Transverse colon (tissue), 4 donors: Measurements from ENCODE around the gene OR6B3. TPM values are rescaled to one million over a fixed set of nuclear protein-coding genes. Genes with fewer than 3 reads are reported as not detected.

Experiments
- DNase-seq: peaks from one replicate; pipeline ENCODE4 v3.0.0-alpha.2; 2019
- H3K27ac ChIP-seq, 4 donors: fragments of 200-600 bp; sonication (generic); 2 replicates each; pipeline ENCODE4 v1.5.1; 2016 to 2018; ENCODE audit warnings: inconsistent platforms in 4 of 4
- H3K27me3 ChIP-seq: fragments of 200-600 bp; sonication (generic); 2 replicates; pipeline ENCODE4 v1.5.1; 2017; ENCODE audit warnings: inconsistent platforms
- H3K36me3 ChIP-seq, 4 donors: fragments of 200-600 bp; sonication (generic); 2 replicates each; pipeline ENCODE4 v1.5.1; 2017 to 2019; ENCODE audit warnings: inconsistent platforms in 4 of 4
- H3K4me1 ChIP-seq, 4 donors: fragments of 200-600 bp; sonication (generic); 2 replicates each; pipeline ENCODE4 v1.5.1; 2017 to 2020; ENCODE audit warnings: inconsistent platforms in 4 of 4
- H3K4me3 ChIP-seq, 4 donors: fragments of 200-600 bp; sonication (generic); 1 replicate in 1 of 4; 2 replicates in 3 of 4; pipeline versions ENCODE4 v1.5.1 to v1.6.1; 2017 to 2019; ENCODE audit warnings: inconsistent platforms in 4 of 4
- H3K9me3 ChIP-seq, 2 donors: fragments of 200-600 bp; sonication (generic); 2 replicates each; pipeline ENCODE4 v1.5.1; 2017 to 2019; ENCODE audit warnings: inconsistent platforms in 2 of 2
- EP300 ChIP-seq: sonication (generic); formaldehyde crosslinking; IDR thresholded peaks from one replicate; pipeline ENCODE4 v1.6.1; 2017; ENCODE audit warnings: antibody characterized with exemption, low read depth
- POLR2A ChIP-seq: fragments of 450-650 bp; IDR thresholded peaks from one replicate; pipeline ENCODE4 v1.6.1; 2016; ENCODE audit warnings: antibody characterized with exemption, mild to moderate bottlenecking, moderate library complexity
- POLR2AphosphoS5 ChIP-seq, 3 donors: sonication (generic); formaldehyde crosslinking; IDR thresholded peaks; one replicate each; pipeline ENCODE4 v1.6.1; 2016; ENCODE audit warnings: antibody characterized with exemption in 3 of 3
- WGBS, 2 donors: methylation state at CpG; one replicate each; pipeline ENCODE4 v1.1.5; 2018; ENCODE audit warnings: low coverage in 1 of 2; 5-methylcytosine and 5-hydroxymethylcytosine counted together
- in situ Hi-C, 4 donors: fragments of 200-750 bp; cut with MboI; loops; one replicate each; pipeline versions ENCODE4 v1.15.0 to v1.15.1; 2017; ENCODE audit warnings: low sequenced_read_pairs in 3 of 4, low pct_ligation_motif_present in 1 of 4, low pct_unique_long_range_greater_than_20kb in 1 of 4
- intact Hi-C: fragments of 100-400 bp; cut with DNase I; formaldehyde crosslinking; loops from one replicate; pipeline ENCODE4 v1.15.1; 2023; ENCODE audit warnings: low total_unique reads
- total RNA-seq, 4 donors: library from RNA; depleted of rRNA; stranded (reverse); fragments of >200 nt; gene quantifications; one replicate each; pipeline ENCODE4 v1.1.0, GENCODE V29; 2016
- TF ChIP-seq, protein P1 (sequence below), 5 experiments: fragments of 200-600 bp in 3 of 5; fragments of 450-650 bp in 2 of 5; sonication (generic) in 3 of 5; IDR thresholded peaks; 1 replicate in 2 of 5; 2 replicates in 3 of 5; pipeline ENCODE4 v1.5.1; 2016 to 2017; ENCODE audit warnings: antibody characterized with exemption in 5 of 5, inconsistent platforms in 3 of 5, mild to moderate bottlenecking in 2 of 5, moderate library complexity in 1 of 5

Gene OR6B3
- total RNA-seq, 4 donors from 2014 or later, result not detected

DNA sequence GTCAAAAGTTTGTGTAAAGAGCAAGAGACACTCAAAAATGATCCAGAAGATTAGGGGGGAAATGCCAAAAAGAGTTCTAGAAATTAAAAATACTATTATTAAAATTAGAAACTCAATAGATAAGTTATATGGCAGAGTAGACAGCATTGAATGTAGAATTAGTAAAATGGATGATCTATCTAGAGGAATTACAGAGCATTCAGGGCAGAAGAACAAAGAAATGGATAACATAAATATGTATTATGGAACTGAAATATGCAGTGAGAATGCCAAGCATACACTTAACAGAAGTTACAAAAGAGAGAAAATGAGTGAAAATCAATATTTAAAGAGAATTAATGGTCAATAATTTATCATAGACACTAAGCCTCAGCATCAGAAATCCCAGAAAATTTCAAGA, 33.2 kb upstream of the OR6B3 start:
- Histone ChIP-seq H3K4me1 (no peaks in the 10 kb centered on the region), H3K27ac (no peak overlapping the region), H3K36me3 (no peaks in the 10 kb centered on the region), H3K4me3 (no peak overlapping the region), H3K9me3 (peaks cover 16 to 17% of the 10 kb centered on the region in 2 donors), H3K27me3 (peaks cover 7% of the 10 kb centered on the region)
- in situ Hi-C loops (no loop called here), intact Hi-C loops (loop anchor here (5.0 kb wide), 1 partner anchor 1599 kb away; no protein-coding TSS in a partner anchor)
- DNase-seq, result no peak
- no peak for TF ChIP-seq POLR2A
- no peak for TF ChIP-seq POLR2AphosphoS5 (IDR thresholded peaks at IDR 0.05)
- TF ChIP-seq, protein P1, sequence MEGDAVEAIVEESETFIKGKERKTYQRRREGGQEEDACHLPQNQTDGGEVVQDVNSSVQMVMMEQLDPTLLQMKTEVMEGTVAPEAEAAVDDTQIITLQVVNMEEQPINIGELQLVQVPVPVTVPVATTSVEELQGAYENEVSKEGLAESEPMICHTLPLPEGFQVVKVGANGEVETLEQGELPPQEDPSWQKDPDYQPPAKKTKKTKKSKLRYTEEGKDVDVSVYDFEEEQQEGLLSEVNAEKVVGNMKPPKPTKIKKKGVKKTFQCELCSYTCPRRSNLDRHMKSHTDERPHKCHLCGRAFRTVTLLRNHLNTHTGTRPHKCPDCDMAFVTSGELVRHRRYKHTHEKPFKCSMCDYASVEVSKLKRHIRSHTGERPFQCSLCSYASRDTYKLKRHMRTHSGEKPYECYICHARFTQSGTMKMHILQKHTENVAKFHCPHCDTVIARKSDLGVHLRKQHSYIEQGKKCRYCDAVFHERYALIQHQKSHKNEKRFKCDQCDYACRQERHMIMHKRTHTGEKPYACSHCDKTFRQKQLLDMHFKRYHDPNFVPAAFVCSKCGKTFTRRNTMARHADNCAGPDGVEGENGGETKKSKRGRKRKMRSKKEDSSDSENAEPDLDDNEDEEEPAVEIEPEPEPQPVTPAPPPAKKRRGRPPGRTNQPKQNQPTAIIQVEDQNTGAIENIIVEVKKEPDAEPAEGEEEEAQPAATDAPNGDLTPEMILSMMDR (IDR thresholded peaks at IDR 0.05), result no peak
- TF ChIP-seq EP300, result no peak

GRCh38 chr2:240078631-240079030, 25.3 kb upstream of the OR6B3 start:
- intact Hi-C loops (no loop called here), in situ Hi-C loops (no loop called here)
- no peak for DNase-seq
- Histone ChIP-seq H3K9me3 (peaks cover 8 to 12% of the 10 kb centered on the region in 2 donors), H3K36me3 (no peaks in the 10 kb centered on the region), H3K27ac (no peak overlapping the region), H3K4me1 (no peaks in the 10 kb centered on the region), H3K27me3 (peaks cover 8% of the 10 kb centered on the region), H3K4me3 (no peak overlapping the region)
- WGBS, 2 donors, result 55 to 56% methylated on average over 2 of the region's 2 CpGs
- TF ChIP-seq POLR2AphosphoS5 (IDR thresholded peaks at IDR 0.05) (no peak), EP300 (no peak), POLR2A (no peak)
- TF ChIP-seq, protein P1 (IDR thresholded peaks at IDR 0.05), result no peak

GRCh38 chr2:240077442-240077841, 24.1 kb upstream of the OR6B3 start:
- intact Hi-C loops (no loop called here), in situ Hi-C loops (no loop called here)
- Histone ChIP-seq H3K27me3 (peaks cover 8% of the 10 kb centered on the region), H3K36me3 (no peaks in the 10 kb centered on the region), H3K4me3 (no peak overlapping the region), H3K27ac (no peak overlapping the region), H3K9me3 (peaks cover 8 to 12% of the 10 kb centered on the region in 2 donors), H3K4me1 (no peaks in the 10 kb centered on the region)
- DNase-seq, result no peak
- TF ChIP-seq POLR2A, result no peak

DNA sequence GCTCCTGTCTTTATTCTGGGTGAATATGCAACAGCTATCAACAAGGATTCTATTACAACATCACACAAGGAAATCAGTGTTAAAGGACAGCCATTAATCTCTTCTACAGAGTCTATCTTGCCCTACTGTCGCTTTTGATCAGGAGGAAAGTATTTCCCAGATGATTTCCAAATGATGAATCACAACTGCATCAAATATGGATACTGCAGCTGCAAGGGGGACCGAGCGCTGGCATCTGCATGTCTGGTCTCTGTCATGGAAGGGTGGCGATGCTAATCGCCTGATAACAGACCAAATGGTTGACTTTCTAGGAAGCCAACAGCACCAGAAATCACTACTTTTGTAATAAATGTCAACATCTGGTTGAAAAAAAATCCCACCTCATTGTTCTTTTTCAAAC, 21.2 kb upstream of the OR6B3 start:
- no peak overlapping the region for H3K27ac ChIP-seq
- intact Hi-C loops (no loop called here), in situ Hi-C loops (no loop called here)
- H3K4me1 ChIP-seq, result no peaks in the 10 kb centered on the region
- H3K27me3 ChIP-seq, result peaks cover 13% of the 10 kb centered on the region
- WGBS, 2 donors, result 60 to 74% methylated on average over 2 to 5 of the region's 5 CpGs
- TF ChIP-seq, protein P1 (IDR thresholded peaks at IDR 0.05), result no peak
- TF ChIP-seq EP300 (no peak), POLR2A (no peak), POLR2AphosphoS5 (IDR thresholded peaks at IDR 0.05) (no peak)
- H3K36me3 ChIP-seq, result no peaks in the 10 kb centered on the region
- H3K9me3 ChIP-seq, result peaks cover 8 to 12% of the 10 kb centered on the region in 2 donors
- no peak for DNase-seq
- H3K4me3 ChIP-seq, result no peak overlapping the region

DNA sequence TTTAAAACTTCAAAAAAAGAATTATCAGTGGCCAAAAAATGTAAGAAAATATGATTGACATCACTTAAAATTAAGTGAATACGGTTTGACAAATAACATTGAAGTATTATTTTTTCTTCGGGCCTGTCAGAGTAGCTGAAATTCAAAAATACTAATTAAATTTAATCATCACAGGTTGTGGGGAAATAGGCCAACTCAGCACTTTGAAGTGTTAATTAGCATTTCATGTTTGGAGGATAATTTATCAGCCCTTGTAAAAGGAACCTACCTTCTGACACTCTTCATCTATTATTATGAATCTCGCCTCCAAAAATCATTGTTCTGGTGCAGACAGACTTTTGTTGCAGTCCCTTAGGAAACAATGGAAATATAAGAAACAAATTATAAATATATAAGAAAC, 17.6 kb upstream of the OR6B3 start:
- intact Hi-C loops, result no loop called here
- no peak overlapping the region for H3K4me3 ChIP-seq
- TF ChIP-seq POLR2A, result no peak
- no peak for TF ChIP-seq EP300
- TF ChIP-seq POLR2AphosphoS5 (IDR thresholded peaks at IDR 0.05), result no peak
- TF ChIP-seq, protein P1 (IDR thresholded peaks at IDR 0.05), result no peak
- 90 to 93% methylated on average over 3 of the region's 3 CpGs for WGBS, 2 donors
- peaks cover 13% of the 10 kb centered on the region for H3K27me3 ChIP-seq
- no peak overlapping the region for H3K27ac ChIP-seq
- no peak for DNase-seq
- no peaks in the 10 kb centered on the region for H3K36me3 ChIP-seq
- in situ Hi-C loops, result no loop called here
- H3K4me1 ChIP-seq, result no peaks in the 10 kb centered on the region
- H3K9me3 ChIP-seq, result no peaks in the 10 kb centered on the region
